Measurements from ENCODE around the gene TMEM187.
A peak's percentile ranks its signal among the peaks of the same experiment; 100 is the strongest.

DNA sequence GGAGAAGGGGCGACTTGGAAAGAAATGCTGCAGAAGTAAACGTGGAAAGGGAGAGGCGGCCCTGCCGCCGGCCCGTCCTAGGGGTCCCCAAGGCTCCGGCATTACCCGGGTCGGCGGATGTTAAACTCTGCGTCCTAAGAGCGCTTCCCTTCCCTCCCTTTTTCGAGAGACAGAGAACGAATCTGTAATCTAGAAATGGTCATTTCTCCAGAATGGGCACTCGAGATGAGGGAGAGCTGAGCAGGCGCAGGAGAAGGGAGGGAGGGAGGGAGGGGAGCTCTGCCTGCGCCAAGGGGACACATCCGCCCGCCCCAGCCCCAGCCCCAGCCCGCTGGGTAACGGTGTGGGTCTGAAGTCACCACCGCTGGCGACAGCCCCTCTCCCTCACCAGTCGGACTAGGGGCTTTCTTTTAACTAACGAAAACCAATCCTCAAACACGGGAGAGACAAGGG, 2.6 kb upstream of the TMEM187 start:
- TF ChIP-seq, protein P1, sequence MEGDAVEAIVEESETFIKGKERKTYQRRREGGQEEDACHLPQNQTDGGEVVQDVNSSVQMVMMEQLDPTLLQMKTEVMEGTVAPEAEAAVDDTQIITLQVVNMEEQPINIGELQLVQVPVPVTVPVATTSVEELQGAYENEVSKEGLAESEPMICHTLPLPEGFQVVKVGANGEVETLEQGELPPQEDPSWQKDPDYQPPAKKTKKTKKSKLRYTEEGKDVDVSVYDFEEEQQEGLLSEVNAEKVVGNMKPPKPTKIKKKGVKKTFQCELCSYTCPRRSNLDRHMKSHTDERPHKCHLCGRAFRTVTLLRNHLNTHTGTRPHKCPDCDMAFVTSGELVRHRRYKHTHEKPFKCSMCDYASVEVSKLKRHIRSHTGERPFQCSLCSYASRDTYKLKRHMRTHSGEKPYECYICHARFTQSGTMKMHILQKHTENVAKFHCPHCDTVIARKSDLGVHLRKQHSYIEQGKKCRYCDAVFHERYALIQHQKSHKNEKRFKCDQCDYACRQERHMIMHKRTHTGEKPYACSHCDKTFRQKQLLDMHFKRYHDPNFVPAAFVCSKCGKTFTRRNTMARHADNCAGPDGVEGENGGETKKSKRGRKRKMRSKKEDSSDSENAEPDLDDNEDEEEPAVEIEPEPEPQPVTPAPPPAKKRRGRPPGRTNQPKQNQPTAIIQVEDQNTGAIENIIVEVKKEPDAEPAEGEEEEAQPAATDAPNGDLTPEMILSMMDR (IDR thresholded peaks at IDR 0.05 in 8 of 11, conservative IDR thresholded peaks at IDR 0.05 in 3 of 11): no peak
- TF ChIP-seq POLR2AphosphoS5 (IDR thresholded peaks at IDR 0.05): peak in 1 of 3 donors; percentile 45
- TF ChIP-seq POLR2A (IDR thresholded peaks at IDR 0.05): no peak

Measured in spleen (tissue), 7 donors.